Astrocyte (in vitro differentiated cells and primary cell): ENCODE measurements around the gene PBOV1. TPM values are rescaled to one million over a fixed set of nuclear protein-coding genes. Genes with fewer than 3 reads are reported as not detected.

Source experiments
- DNase-seq: peaks from one replicate; pipeline ENCODE4 v3.0.0-alpha.2; 2010; ENCODE audit warnings: low read depth
- FAIRE-seq: peaks from 2 replicates; lab custom pipeline; 2011; peaks lifted over from hg19 to GRCh38; lab: Jason Lieb, UNC
- H2AFZ ChIP-seq: 2 replicates; pipeline ENCODE4 v1.6.0; 2012; ENCODE audit warnings: low read depth, low read length, inconsistent platforms
- H3K27ac ChIP-seq: 2 replicates; pipeline ENCODE4 v1.5.1; 2011; ENCODE audit warnings: low read depth, low read length, inconsistent platforms
- H3K27me3 ChIP-seq: 2 replicates; pipeline ENCODE4 v1.6.0; 2011; ENCODE audit warnings: low read length, inconsistent platforms; ENCODE audit not compliant: insufficient read depth
- H3K36me3 ChIP-seq: 2 replicates; pipeline ENCODE4 v1.5.1; 2011; ENCODE audit warnings: low read length, inconsistent platforms; ENCODE audit not compliant: insufficient read depth
- H3K4me1 ChIP-seq: 2 replicates; pipeline ENCODE4 v1.5.1; 2011; ENCODE audit warnings: low read length, inconsistent platforms; ENCODE audit not compliant: insufficient read depth
- H3K4me2 ChIP-seq: 2 replicates; pipeline ENCODE4 v1.6.0; 2012; ENCODE audit warnings: low read length, inconsistent platforms
- H3K4me3 ChIP-seq: 2 replicates; pipeline ENCODE4 v1.5.1; 2011; ENCODE audit warnings: low read depth, mild to moderate bottlenecking, low read length, inconsistent platforms; ENCODE audit not compliant: insufficient read depth
- H3K79me2 ChIP-seq: 2 replicates; pipeline ENCODE4 v1.6.0; 2012; ENCODE audit warnings: mild to moderate bottlenecking, low read length, inconsistent platforms; ENCODE audit not compliant: insufficient read depth
- H3K9ac ChIP-seq: 2 replicates; pipeline ENCODE4 v1.6.0; 2012; ENCODE audit warnings: mild to moderate bottlenecking, low read length, inconsistent platforms
- H3K9me3 ChIP-seq: 2 replicates; pipeline ENCODE4 v1.5.1; 2012; ENCODE audit warnings: low read depth, mild to moderate bottlenecking, low read length, inconsistent platforms; ENCODE audit not compliant: insufficient read depth
- H4K20me1 ChIP-seq: 2 replicates; pipeline ENCODE4 v1.6.0; 2012; ENCODE audit warnings: low read length, inconsistent platforms; ENCODE audit not compliant: insufficient read depth
- H3K27ac Mint-ChIP-seq: one replicate; pipeline ENCODE4 v1.8.0; 2021; ENCODE audit warnings: mild to moderate bottlenecking, mixed read lengths; ENCODE audit not compliant: unreplicated experiment
- H3K27me3 Mint-ChIP-seq: one replicate; pipeline ENCODE4 v1.8.0; 2021; ENCODE audit warnings: low read depth, mixed read lengths; ENCODE audit not compliant: unreplicated experiment
- H3K36me3 Mint-ChIP-seq: one replicate; pipeline ENCODE4 v1.8.0; 2021; ENCODE audit warnings: low read depth, mixed read lengths; ENCODE audit not compliant: unreplicated experiment
- H3K4me1 Mint-ChIP-seq: one replicate; pipeline ENCODE4 v1.8.0; 2021; ENCODE audit warnings: low read depth, mixed read lengths; ENCODE audit not compliant: unreplicated experiment
- H3K4me3 Mint-ChIP-seq: one replicate; pipeline ENCODE4 v1.8.0; 2021; ENCODE audit warnings: mild to moderate bottlenecking, moderate library complexity, mixed read lengths; ENCODE audit not compliant: unreplicated experiment
- H3K9me3 Mint-ChIP-seq: one replicate; pipeline ENCODE4 v1.8.0; 2021; ENCODE audit warnings: mild to moderate bottlenecking, mixed read lengths; ENCODE audit not compliant: unreplicated experiment
- CTCF ChIP-seq: IDR thresholded peaks from 2 replicates; pipeline ENCODE4 v1.5.1; 2011; ENCODE audit warnings: low read depth, mild to moderate bottlenecking, inconsistent platforms, low read length, moderate library complexity; ENCODE audit not compliant: insufficient read depth
- EZH2 ChIP-seq: IDR thresholded peaks from 2 replicates; pipeline ENCODE4 v1.6.1; 2012; ENCODE audit warnings: mild to moderate bottlenecking, low read length, inconsistent platforms; ENCODE audit not compliant: insufficient read depth
- total RNA-seq: library from RNA; stranded (reverse); gene quantifications from 2 replicates; pipeline ENCODE4 v1.2.1, GENCODE V29; 2021

Gene PBOV1
- total RNA-seq, 1 donor from 2014 or later: not detected

- Mint-ChIP-seq H3K4me1 (no peaks in the 10 kb centered on the region), H3K27ac (no peak overlapping the region), H3K36me3 (no peaks in the 10 kb centered on the region), H3K4me3 (no peak overlapping the region), H3K9me3 (no peaks in the 10 kb centered on the region), H3K27me3 (peaks cover 2% of the 10 kb centered on the region)
- no peaks in the 10 kb centered on the region for H3K36me3 ChIP-seq
- H4K20me1 ChIP-seq: no peaks in the 10 kb centered on the region
- peaks cover 9% of the 10 kb centered on the region for H3K4me1 ChIP-seq
- H3K27ac ChIP-seq: no peak overlapping the region
- no peaks in the 10 kb centered on the region for H3K9me3 ChIP-seq
- TF ChIP-seq CTCF (no peak), EZH2 (no peak)
- no peak overlapping the region for H3K4me3 ChIP-seq
- no peak overlapping the region for H3K9ac ChIP-seq
- H3K27me3 ChIP-seq: no peaks in the 10 kb centered on the region
- H3K79me2 ChIP-seq: no peaks in the 10 kb centered on the region
- H3K4me2 ChIP-seq: no peak overlapping the region
- H2AFZ ChIP-seq: no peak overlapping the region
- DNase-seq: no peak
- no peak for FAIRE-seq
Observed at GRCh38 chr6:138238368-138238767, 20.1 kb upstream of the PBOV1 start.

GRCh38 chr6:138237463-138237862, 19.2 kb upstream of the PBOV1 start:
- no peaks in the 10 kb centered on the region for H3K27me3 ChIP-seq
- Mint-ChIP-seq H3K36me3 (no peaks in the 10 kb centered on the region), H3K27ac (no peak overlapping the region), H3K9me3 (no peaks in the 10 kb centered on the region), H3K4me1 (no peaks in the 10 kb centered on the region), H3K27me3 (peaks cover 2% of the 10 kb centered on the region), H3K4me3 (no peak overlapping the region)
- no peaks in the 10 kb centered on the region for H3K36me3 ChIP-seq
- DNase-seq (no peak), FAIRE-seq (no peak)
- H3K4me3 ChIP-seq: no peak overlapping the region
- no peaks in the 10 kb centered on the region for H3K79me2 ChIP-seq
- TF ChIP-seq CTCF (no peak), EZH2 (no peak)
- no peak overlapping the region for H3K4me2 ChIP-seq
- H2AFZ ChIP-seq: no peak overlapping the region
- H4K20me1 ChIP-seq: no peaks in the 10 kb centered on the region
- H3K9me3 ChIP-seq: no peaks in the 10 kb centered on the region
- H3K27ac ChIP-seq: no peak overlapping the region
- H3K9ac ChIP-seq: no peak overlapping the region
- H3K4me1 ChIP-seq: peaks cover 9% of the 10 kb centered on the region

- TF ChIP-seq CTCF (no peak), EZH2 (no peak)
- Mint-ChIP-seq H3K4me1 (no peaks in the 10 kb centered on the region), H3K36me3 (no peaks in the 10 kb centered on the region), H3K27ac (no peak overlapping the region), H3K27me3 (no peaks in the 10 kb centered on the region), H3K9me3 (no peaks in the 10 kb centered on the region), H3K4me3 (no peak overlapping the region)
- H3K36me3 ChIP-seq: no peaks in the 10 kb centered on the region
- no peaks in the 10 kb centered on the region for H4K20me1 ChIP-seq
- peaks cover 5% of the 10 kb centered on the region for H3K4me1 ChIP-seq
- no peak overlapping the region for H3K9ac ChIP-seq
- H3K79me2 ChIP-seq: no peaks in the 10 kb centered on the region
- DNase-seq (no peak), FAIRE-seq (no peak)
- no peak overlapping the region for H3K27ac ChIP-seq
- no peaks in the 10 kb centered on the region for H3K27me3 ChIP-seq
- no peak overlapping the region for H3K4me2 ChIP-seq
- no peaks in the 10 kb centered on the region for H3K9me3 ChIP-seq
- no peak overlapping the region for H2AFZ ChIP-seq
- H3K4me3 ChIP-seq: no peak overlapping the region
Observed at GRCh38 chr6:138235693-138236092, 17.4 kb upstream of the PBOV1 start.
